RPMI8226 (cell line): Measurements from ENCODE around the gene DUSP1.

Experiments
- DNase-seq: peaks from one replicate; pipeline ENCODE4 v3.0.0-alpha.2; 2015

The DUSP1 gene

GRCh38 chr5:172741206-172741582, 29.8 kb downstream of the DUSP1 start:
- no peak for DNase-seq

- DNase-seq: peak; percentile 81
Observed at GRCh38 chr5:172740428-172741205, 30.4 kb downstream of the DUSP1 start.

GRCh38 chr5:172739375-172739774, 31.6 kb downstream of the DUSP1 start:
- no peak for DNase-seq

- no peak for DNase-seq
Observed at GRCh38 chr5:172736508-172737135, 34.4 kb downstream of the DUSP1 start.

GRCh38 chr5:172735141-172735831, 35.7 kb downstream of the DUSP1 start:
- no peak for DNase-seq

- no peak for DNase-seq
Observed at GRCh38 chr5:172733974-172734346, 37.0 kb downstream of the DUSP1 start.

GRCh38 chr5:172733131-172733973, 37.6 kb downstream of the DUSP1 start:
- DNase-seq: no peak

- DNase-seq: no peak
Observed at GRCh38 chr5:172732201-172732865, 38.7 kb downstream of the DUSP1 start.

- DNase-seq: no peak
Observed at GRCh38 chr5:172731680-172732074, 39.3 kb downstream of the DUSP1 start.

GRCh38 chr5:172730981-172731679, 39.9 kb downstream of the DUSP1 start:
- peak; percentile 45 for DNase-seq

GRCh38 chr5:172730222-172730621, 40.8 kb downstream of the DUSP1 start:
- DNase-seq: no peak

GRCh38 chr5:172729588-172729987, 41.4 kb downstream of the DUSP1 start:
- no peak for DNase-seq

- no peak for DNase-seq
Observed at GRCh38 chr5:172728481-172729241, 42.3 kb downstream of the DUSP1 start.

- no peak for DNase-seq
Observed at GRCh38 chr5:172727551-172727950, 43.4 kb downstream of the DUSP1 start.

- DNase-seq: no peak
Observed at GRCh38 chr5:172726966-172727365, 44.0 kb downstream of the DUSP1 start.

- no peak for DNase-seq
Observed at GRCh38 chr5:172725785-172726184, 45.2 kb downstream of the DUSP1 start.

GRCh38 chr5:172725273-172725672, 45.7 kb downstream of the DUSP1 start:
- DNase-seq: no peak

GRCh38 chr5:172724242-172725183, 46.5 kb downstream of the DUSP1 start:
- DNase-seq: no peak

- no peak for DNase-seq
Observed at GRCh38 chr5:172723508-172723907, 47.5 kb downstream of the DUSP1 start.

- no peak for DNase-seq
Observed at GRCh38 chr5:172722327-172722815, 48.6 kb downstream of the DUSP1 start.
